Kidney (tissue), 14 donors: ENCODE data around the gene TBCD. TPM values are rescaled to one million over a fixed set of nuclear protein-coding genes. Genes with fewer than 3 reads are reported as not detected.

ENCODE experiments used
- DNase-seq, 5 donors: peaks; one replicate each; pipeline ENCODE4 v3.0.0-alpha.2; 2013 to 2020
- FAIRE-seq: peaks from 2 replicates; lab custom pipeline; 2012; peaks lifted over from hg19 to GRCh38; lab: Jason Lieb, UNC
- H3K27ac ChIP-seq, 2 donors: one replicate each; pipeline ENCODE4 v1.7.0; 2013; ENCODE audit warnings: low read depth in 2 of 2, low read length in 2 of 2, inconsistent platforms in 1 of 2
- H3K27me3 ChIP-seq: one replicate; pipeline ENCODE4 v1.7.1; 2013; ENCODE audit warnings: low read length, inconsistent platforms; ENCODE audit not compliant: control insufficient read depth, insufficient read depth
- H3K36me3 ChIP-seq, 3 donors: one replicate each; pipeline versions ENCODE4 v1.7.0 to v1.7.1; 2013; ENCODE audit warnings: low read length in 3 of 3, control low read depth in 1 of 3, inconsistent platforms in 1 of 3; ENCODE audit not compliant: insufficient read depth in 3 of 3, control insufficient read depth in 2 of 3
- H3K4me1 ChIP-seq, 3 donors: one replicate each; pipeline versions ENCODE4 v1.7.0 to v1.7.1; 2013; ENCODE audit warnings: low read length in 3 of 3, inconsistent platforms in 1 of 3, low read depth in 1 of 3; ENCODE audit not compliant: control insufficient read depth in 2 of 3, insufficient read depth in 2 of 3
- H3K4me3 ChIP-seq, 3 donors: one replicate each; pipeline versions ENCODE4 v1.7.0 to v1.8.1; 2013; ENCODE audit warnings: low read length in 3 of 3, control low read depth in 1 of 3, inconsistent platforms in 1 of 3
- H3K9ac ChIP-seq, 3 donors: one replicate each; pipeline versions ENCODE4 v1.7.0 to v1.7.1; 2013; ENCODE audit warnings: low read length in 3 of 3, control low read depth in 1 of 3, inconsistent platforms in 1 of 3
- H3K9me3 ChIP-seq, 3 donors: one replicate each; pipeline versions ENCODE4 v1.7.0 to v1.7.1; 2013; ENCODE audit warnings: low read length in 3 of 3, control low read depth in 1 of 3, inconsistent platforms in 1 of 3; ENCODE audit not compliant: control insufficient read depth in 2 of 3, insufficient read depth in 1 of 3
- CTCF ChIP-seq: IDR thresholded peaks from 3 replicates; pipeline ENCODE4 v1.5.1; 2012; ENCODE audit warnings: mild to moderate bottlenecking, moderate library complexity, borderline replicate concordance; ENCODE audit not compliant: insufficient read depth; ENCODE audit errors: extremely low read depth
- intact Hi-C: fragments of 100-400 bp; cut with DNase I; formaldehyde crosslinking; loops from one replicate; pipeline ENCODE4 v1.11.1; 2022
- polyA plus RNA-seq: library from polyadenylated mRNA; stranded (reverse); fragments of 350-450 nt; fragmentation: Illumina TruSeq; extraction: RNeasy Lipid Tissue Mini Kit (QIAGEN cat#74804); gene quantifications from one replicate; pipeline ENCODE4 v1.2.3, GENCODE V29; 2014; ENCODE audit warnings: low read depth, low replicate concordance; ENCODE audit not compliant: insufficient read depth
- total RNA-seq: library from RNA; stranded (reverse); fragmentation: NEBNext Ultra II Directional; extraction: Animal tissue kit (Norgen Biotek cat#: 25700); gene quantifications from one replicate; pipeline ENCODE4 v1.2.1, GENCODE V29; 2021
- donor health status: control.
- donor health status: control.
- donor health status: control.
- donor health status: control.
- donor health status: control.
- donor health status: DM: yes; HTN: yes; CAD: no.
- donor health status: Normal renal cell carcinoma (clear cell type).

Gene TBCD
- total and polyA plus RNA-seq, 2 donors from 2014 or later: 72.8 to 78.7 TPM

- DNase-seq (peak in 2 of 5 donors; percentile 28 to 57), FAIRE-seq (no peak)
- Histone ChIP-seq H3K4me1 (no peaks in the 10 kb centered on the region), H3K27me3 (no peaks in the 10 kb centered on the region), H3K9ac (no peak overlapping the region), H3K27ac (no peak overlapping the region), H3K4me3 (no peak overlapping the region), H3K36me3 (peaks cover 4 to 28% (median 25%) of the 10 kb centered on the region in 3 donors), H3K9me3 (peaks cover 3 to 18% (median 9%) of the 10 kb centered on the region in 3 donors)
- no peak for TF ChIP-seq CTCF
- intact Hi-C loops: no loop called here
Measured at GRCh38 chr17:82941021-82942001, 189.4 kb downstream of the TBCD start.

- no peak for TF ChIP-seq CTCF
- intact Hi-C loops: no loop called here
- Histone ChIP-seq H3K27ac (no peak overlapping the region), H3K36me3 (peaks cover 4 to 25% (median 25%) of the 10 kb centered on the region in 3 donors), H3K9ac (no peak overlapping the region), H3K4me3 (no peak overlapping the region), H3K4me1 (no peaks in the 10 kb centered on the region), H3K9me3 (peaks cover 3 to 21% (median 9%) of the 10 kb centered on the region in 3 donors), H3K27me3 (no peaks in the 10 kb centered on the region)
- no peak for FAIRE-seq
- DNase-seq: peak in 1 of 5 donors; percentile 45
Measured at GRCh38 chr17:82942166-82943130, 190.6 kb downstream of the TBCD start.

GRCh38 chr17:82943339-82943738, 191.5 kb downstream of the TBCD start:
- FAIRE-seq (no peak), DNase-seq (peak in 1 of 5 donors; percentile 26)
- Histone ChIP-seq H3K9me3 (peaks cover 3 to 21% (median 9%) of the 10 kb centered on the region in 3 donors), H3K27ac (no peak overlapping the region), H3K4me3 (no peak overlapping the region), H3K9ac (no peak overlapping the region), H3K36me3 (peaks cover 4 to 25% (median 25%) of the 10 kb centered on the region in 3 donors), H3K4me1 (no peaks in the 10 kb centered on the region), H3K27me3 (no peaks in the 10 kb centered on the region)
- intact Hi-C loops: no loop called here
- no peak for TF ChIP-seq CTCF
